Epithelial cell of esophagus (primary cell): ENCODE data around the gene MYCN.
"Not testable (repeated sequence)": the region's sequence is repeated elsewhere in the genome, so short reads cannot be mapped to it uniquely, and the experiment has no call there.

Experiments
- DNase-seq: peaks from one replicate; pipeline ENCODE4 v3.0.0; 2010; ENCODE audit warnings: low read depth
- H3K4me3 ChIP-seq: 2 replicates; pipeline ENCODE4 v1.5.1; 2011; ENCODE audit warnings: mild to moderate bottlenecking, low read length, control low read depth
- CTCF ChIP-seq: IDR thresholded peaks from 2 replicates; pipeline ENCODE4 v1.5.1; 2011; ENCODE audit warnings: low read depth, mild to moderate bottlenecking, low read length, control low read depth, inconsistent platforms; ENCODE audit not compliant: insufficient read depth; ENCODE audit errors: missing control alignments

The MYCN gene

GRCh38 chr2:15927551-15928218, 12.7 kb upstream of the MYCN start:
- no peak for DNase-seq
- TF ChIP-seq CTCF: no peak
- H3K4me3 ChIP-seq: no peak overlapping the region

- H3K4me3 ChIP-seq, DNase-seq: not testable (repeated sequence)
These were observed 11.3 kb upstream of the MYCN start for GRCh38 chr2:15929008-15929407.

GRCh38 chr2:15929861-15930260, 10.5 kb upstream of the MYCN start:
- TF ChIP-seq CTCF: no peak
- H3K4me3 ChIP-seq: no peak overlapping the region
- DNase-seq: no peak

GRCh38 chr2:15930589-15931318, 9.6 kb upstream of the MYCN start:
- TF ChIP-seq CTCF: no peak
- no peak for DNase-seq
- H3K4me3 ChIP-seq: no peak overlapping the region

GRCh38 chr2:15931319-15931890, 8.9 kb upstream of the MYCN start:
- H3K4me3 ChIP-seq: no peak overlapping the region
- TF ChIP-seq CTCF: no peak
- DNase-seq: no peak

GRCh38 chr2:15931950-15932349, 8.4 kb upstream of the MYCN start:
- no peak overlapping the region for H3K4me3 ChIP-seq
- TF ChIP-seq CTCF: no peak
- DNase-seq: no peak

- TF ChIP-seq CTCF: no peak
- DNase-seq: no peak
- H3K4me3 ChIP-seq: no peak overlapping the region
These were observed 7.8 kb upstream of the MYCN start for GRCh38 chr2:15932394-15933183.
